Cardiac muscle cell (in vitro differentiated cells and primary cell): ENCODE results near the gene FRY. TPM values are rescaled to one million over a fixed set of nuclear protein-coding genes. Genes with fewer than 3 reads are reported as not detected.

Experiments
- DNase-seq, 2 donors: peaks; one replicate each; pipeline versions ENCODE4 v3.0.0 to v3.0.0-alpha.2; 2010 to 2017; ENCODE audit warnings: low read depth in 1 of 2, low spot score in 1 of 2
- H3K27ac ChIP-seq: fragments of 200-600 bp; sonication (generic); 2 replicates; pipeline ENCODE4 v1.5.1; 2016
- H3K27me3 ChIP-seq: fragments of 200-600 bp; sonication (generic); 2 replicates; pipeline ENCODE4 v1.6.0; 2016; ENCODE audit warnings: control low read depth
- H3K36me3 ChIP-seq: fragments of 200-600 bp; sonication (generic); 2 replicates; pipeline ENCODE4 v1.5.1; 2016; ENCODE audit warnings: control low read depth
- H3K4me1 ChIP-seq: fragments of 200-600 bp; sonication (generic); 2 replicates; pipeline ENCODE4 v1.8.1; 2017; ENCODE audit warnings: low read depth, mild to moderate bottlenecking, mixed run types
- H3K4me3 ChIP-seq: fragments of 200-600 bp; sonication (generic); 2 replicates; pipeline ENCODE4 v1.5.1; 2016; ENCODE audit warnings: mild to moderate bottlenecking
- H3K9me3 ChIP-seq: fragments of 200-600 bp; sonication (generic); 2 replicates; pipeline ENCODE4 v1.5.1; 2017; ENCODE audit warnings: low read depth, mild to moderate bottlenecking, control low read depth
- polyA plus RNA-seq: library from polyadenylated mRNA; unstranded; fragments of >200 nt; fragmentation: Nextera tagmentation; extraction: Ambion mirVana; gene quantifications from 2 replicates; pipeline ENCODE4 v1.2.1, GENCODE V29; 2016
- total RNA-seq: library from RNA; depleted of rRNA; stranded (reverse); fragments of >200 nt; gene quantifications from 2 replicates; pipeline ENCODE4 v1.2.3, GENCODE V29; 2016
- TF ChIP-seq, protein P1 (sequence below): IDR thresholded peaks from 2 replicates; pipeline ENCODE4 v1.5.1; 2012; ENCODE audit warnings: low read depth, mild to moderate bottlenecking, low read length

FRY gene
- total and polyA plus RNA-seq, 2 experiments from 2014 or later = 2.4 to 13.2 TPM

DNA sequence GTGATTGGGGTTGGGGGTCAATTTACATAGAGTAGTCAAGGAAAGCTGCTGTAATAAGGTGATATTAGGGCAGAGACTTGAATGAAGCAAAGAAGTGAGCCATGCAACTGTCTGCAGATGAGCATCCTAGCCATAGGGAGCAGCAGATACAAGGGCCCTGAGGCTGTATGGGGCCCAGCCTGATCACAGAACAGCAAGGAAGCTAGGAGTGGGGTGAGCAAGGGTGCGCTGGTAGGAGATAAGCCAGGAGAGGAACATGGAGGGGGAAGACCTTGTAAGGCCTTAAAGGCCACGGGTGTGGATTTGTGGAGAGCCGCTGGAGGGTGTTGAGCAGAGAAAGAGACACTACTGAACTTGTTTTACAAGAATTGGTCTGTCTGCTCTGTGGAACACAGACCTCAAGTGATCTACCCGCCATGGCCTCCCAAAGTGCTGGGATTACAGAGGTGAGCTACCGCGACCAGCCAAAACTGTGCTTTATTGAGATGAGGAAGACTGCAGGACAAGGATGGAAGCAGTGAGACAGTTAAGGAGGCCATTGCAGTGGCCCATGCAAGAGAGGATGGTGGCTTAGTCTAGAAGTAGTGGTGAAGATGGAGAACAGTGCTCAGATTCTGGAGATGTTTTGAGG is 190.6 kb downstream of the FRY start:
- Histone ChIP-seq H3K4me3 (no peak overlapping the region), H3K9me3 (no peaks in the 10 kb centered on the region), H3K27me3 (no peaks in the 10 kb centered on the region), H3K36me3 (no peaks in the 10 kb centered on the region), H3K27ac (no peak overlapping the region), H3K4me1 (no peaks in the 10 kb centered on the region)
- TF ChIP-seq, protein P1, sequence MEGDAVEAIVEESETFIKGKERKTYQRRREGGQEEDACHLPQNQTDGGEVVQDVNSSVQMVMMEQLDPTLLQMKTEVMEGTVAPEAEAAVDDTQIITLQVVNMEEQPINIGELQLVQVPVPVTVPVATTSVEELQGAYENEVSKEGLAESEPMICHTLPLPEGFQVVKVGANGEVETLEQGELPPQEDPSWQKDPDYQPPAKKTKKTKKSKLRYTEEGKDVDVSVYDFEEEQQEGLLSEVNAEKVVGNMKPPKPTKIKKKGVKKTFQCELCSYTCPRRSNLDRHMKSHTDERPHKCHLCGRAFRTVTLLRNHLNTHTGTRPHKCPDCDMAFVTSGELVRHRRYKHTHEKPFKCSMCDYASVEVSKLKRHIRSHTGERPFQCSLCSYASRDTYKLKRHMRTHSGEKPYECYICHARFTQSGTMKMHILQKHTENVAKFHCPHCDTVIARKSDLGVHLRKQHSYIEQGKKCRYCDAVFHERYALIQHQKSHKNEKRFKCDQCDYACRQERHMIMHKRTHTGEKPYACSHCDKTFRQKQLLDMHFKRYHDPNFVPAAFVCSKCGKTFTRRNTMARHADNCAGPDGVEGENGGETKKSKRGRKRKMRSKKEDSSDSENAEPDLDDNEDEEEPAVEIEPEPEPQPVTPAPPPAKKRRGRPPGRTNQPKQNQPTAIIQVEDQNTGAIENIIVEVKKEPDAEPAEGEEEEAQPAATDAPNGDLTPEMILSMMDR = no peak
- no peak for DNase-seq

GRCh38 chr13:32224916-32225315 is 193.3 kb downstream of the FRY start:
- no peaks in the 10 kb centered on the region for H3K27me3 ChIP-seq
- TF ChIP-seq, protein P1 = no peak
- H3K27ac ChIP-seq = no peak overlapping the region
- H3K9me3 ChIP-seq = no peaks in the 10 kb centered on the region
- DNase-seq = no peak
- H3K36me3 ChIP-seq = no peaks in the 10 kb centered on the region
- no peaks in the 10 kb centered on the region for H3K4me1 ChIP-seq
- H3K4me3 ChIP-seq = no peak overlapping the region

DNA sequence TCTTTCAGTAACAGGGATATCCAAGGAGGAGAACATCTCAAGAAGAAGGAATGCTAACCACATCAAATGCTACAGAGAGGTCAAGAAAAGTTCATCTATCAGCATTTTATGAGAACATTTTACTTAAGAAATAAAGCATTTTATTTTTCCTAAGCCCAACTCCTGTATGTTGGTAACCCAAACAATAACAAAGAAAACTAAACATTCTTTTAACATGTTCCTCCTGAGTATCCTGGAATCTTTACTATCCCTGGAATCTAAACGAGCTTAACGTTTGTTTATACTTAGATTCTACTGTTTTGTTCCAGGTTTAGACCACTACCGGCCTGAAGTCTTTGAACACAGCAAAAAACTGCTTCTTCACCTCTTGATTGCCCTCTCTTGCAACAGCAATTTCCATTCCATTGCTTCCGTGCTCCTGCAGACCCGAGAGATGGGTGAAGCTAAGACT is 193.9 kb downstream of the FRY start:
- TF ChIP-seq, protein P1 = no peak
- H3K27ac ChIP-seq = no peak overlapping the region
- H3K27me3 ChIP-seq = no peaks in the 10 kb centered on the region
- no peaks in the 10 kb centered on the region for H3K36me3 ChIP-seq
- no peak overlapping the region for H3K4me3 ChIP-seq
- peak in 1 of 2 donors; percentile 36 for DNase-seq
- H3K4me1 ChIP-seq = no peaks in the 10 kb centered on the region
- no peaks in the 10 kb centered on the region for H3K9me3 ChIP-seq

DNA sequence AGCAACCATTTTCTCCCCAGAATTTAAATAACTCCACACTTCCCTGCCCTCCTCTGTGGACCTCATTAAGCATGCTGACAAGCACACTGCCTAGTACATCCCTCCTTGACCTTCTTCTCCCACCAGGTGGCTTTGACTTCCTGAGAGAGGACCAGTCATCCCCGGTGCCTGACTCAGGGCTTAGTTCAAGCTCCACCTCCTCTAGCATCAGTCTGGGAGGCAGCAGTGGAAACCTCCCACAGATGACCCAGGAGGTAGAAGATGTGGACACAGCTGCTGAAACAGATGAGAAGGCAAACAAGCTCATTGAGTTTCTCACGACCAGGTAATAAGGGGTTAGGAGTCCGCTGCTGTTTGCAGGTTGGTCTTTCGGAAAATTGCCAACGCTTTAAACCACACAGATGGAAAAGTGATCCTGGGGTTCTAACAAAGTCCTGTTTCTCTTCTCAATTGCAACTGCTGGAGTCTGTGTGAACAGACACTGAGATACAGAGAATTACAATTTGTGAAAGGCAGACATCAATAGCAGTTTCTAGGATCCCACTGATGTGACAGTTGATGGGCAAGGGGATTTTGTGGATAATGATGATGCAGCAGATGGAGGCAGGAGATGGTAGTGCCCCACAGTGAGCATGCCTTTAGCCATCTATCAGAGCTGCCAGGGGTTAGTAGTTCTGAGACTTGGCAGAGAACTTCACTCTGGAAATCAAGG is 196.9 kb downstream of the FRY start:
- no peaks in the 10 kb centered on the region for H3K36me3 ChIP-seq
- TF ChIP-seq, protein P1 = no peak
- H3K4me3 ChIP-seq = no peak overlapping the region
- H3K4me1 ChIP-seq = no peaks in the 10 kb centered on the region
- peak in 1 of 2 donors; percentile 14 for DNase-seq
- H3K27me3 ChIP-seq = no peaks in the 10 kb centered on the region
- no peak overlapping the region for H3K27ac ChIP-seq
- H3K9me3 ChIP-seq = no peaks in the 10 kb centered on the region

DNA sequence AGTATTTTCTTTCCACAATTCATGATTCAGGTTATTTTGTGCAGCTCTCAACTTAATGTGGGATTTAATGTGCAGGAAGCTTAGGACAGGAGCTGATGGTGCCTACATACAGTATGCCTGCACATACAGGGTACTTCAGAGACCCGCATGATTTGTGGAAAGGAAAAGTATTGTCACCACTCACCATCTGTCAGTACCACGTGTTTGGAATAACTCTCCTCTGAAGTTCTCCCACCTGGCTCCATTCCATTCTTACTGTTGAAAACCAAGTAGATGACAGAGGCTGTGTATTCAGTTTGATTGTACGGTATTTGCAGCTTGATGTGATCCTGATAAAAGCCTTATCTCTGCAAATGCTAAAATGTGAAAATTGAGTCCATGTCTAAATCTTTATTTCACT is 197.9 kb downstream of the FRY start:
- H3K4me1 ChIP-seq = no peaks in the 10 kb centered on the region
- no peaks in the 10 kb centered on the region for H3K27me3 ChIP-seq
- TF ChIP-seq, protein P1 = no peak
- no peaks in the 10 kb centered on the region for H3K36me3 ChIP-seq
- H3K27ac ChIP-seq = no peak overlapping the region
- DNase-seq = peak in 1 of 2 donors; percentile 45
- H3K9me3 ChIP-seq = no peaks in the 10 kb centered on the region
- H3K4me3 ChIP-seq = no peak overlapping the region
